DND-41 (cell line): Measurements from ENCODE around the gene GLIS2.

ENCODE experiments used
- ATAC-seq: fragments of 200-7000 bp; cut with Tn5 transposase; 3 replicates; pipeline ENCODE4 v1.9.1; 2021; ENCODE audit warnings: low read depth; ENCODE audit not compliant: insufficient read depth
- DNase-seq: peaks from one replicate; pipeline ENCODE4 v3.0.0-alpha.2; 2020
- H2AFZ ChIP-seq: 2 replicates; pipeline ENCODE4 v1.6.0; 2012; ENCODE audit warnings: low read depth, low read length
- H3K27ac ChIP-seq: 2 replicates; pipeline ENCODE4 v1.5.1; 2012; ENCODE audit warnings: low read length, inconsistent platforms
- H3K27me3 ChIP-seq: fragments of 200-600 bp; sonication (generic); 2 replicates; pipeline ENCODE4 v1.6.0; 2012; ENCODE audit warnings: low read length, mild to moderate bottlenecking, inconsistent platforms; ENCODE audit not compliant: insufficient read depth, poor library complexity
- H3K36me3 ChIP-seq: 2 replicates; pipeline ENCODE4 v1.5.1; 2012; ENCODE audit warnings: low read length, inconsistent platforms; ENCODE audit not compliant: insufficient read depth
- H3K4me1 ChIP-seq: 2 replicates; pipeline ENCODE4 v1.5.1; 2012; ENCODE audit warnings: mild to moderate bottlenecking, low read length; ENCODE audit not compliant: insufficient read depth
- H3K4me2 ChIP-seq: 2 replicates; pipeline ENCODE4 v1.6.0; 2012; ENCODE audit warnings: mild to moderate bottlenecking, moderate library complexity, low read length, inconsistent platforms; ENCODE audit not compliant: insufficient read depth
- H3K4me3 ChIP-seq, 2 experiments: fragments of 200-600 bp in 1 of 2; shearing (Covaris generic) in 1 of 2; 2 replicates each; pipeline ENCODE4 v1.5.1; 2012 to 2016; ENCODE audit warnings: inconsistent platforms in 2 of 2, low read length in 2 of 2, mild to moderate bottlenecking in 2 of 2, low read depth in 1 of 2, moderate library complexity in 1 of 2
- H3K79me2 ChIP-seq: 2 replicates; pipeline ENCODE4 v1.6.0; 2012; ENCODE audit warnings: low read length, inconsistent platforms; ENCODE audit not compliant: insufficient read depth
- H3K9ac ChIP-seq: 2 replicates; pipeline ENCODE4 v1.6.0; 2012; ENCODE audit warnings: low read depth, mild to moderate bottlenecking, inconsistent platforms, low read length, moderate library complexity
- H3K9me3 ChIP-seq: 2 replicates; pipeline ENCODE4 v1.5.1; 2012; ENCODE audit warnings: low read length, moderate library complexity, mild to moderate bottlenecking, inconsistent platforms; ENCODE audit not compliant: insufficient read depth, severe bottlenecking
- H4K20me1 ChIP-seq: 2 replicates; pipeline ENCODE4 v1.6.0; 2012; ENCODE audit warnings: low read length; ENCODE audit not compliant: insufficient read depth
- CTCF ChIP-seq: IDR thresholded peaks from 2 replicates; pipeline ENCODE4 v1.5.1; 2012; ENCODE audit warnings: borderline replicate concordance, low read length, moderate library complexity, mild to moderate bottlenecking; ENCODE audit not compliant: poor library complexity, severe bottlenecking; ENCODE audit errors: extremely low read depth
- EZH2 ChIP-seq: IDR thresholded peaks from 3 replicates; pipeline ENCODE4 v1.6.1; 2012; ENCODE audit warnings: borderline replicate concordance, low read depth, mild to moderate bottlenecking, moderate library complexity, low read length, inconsistent platforms; ENCODE audit not compliant: severe bottlenecking

GLIS2 gene

DNA sequence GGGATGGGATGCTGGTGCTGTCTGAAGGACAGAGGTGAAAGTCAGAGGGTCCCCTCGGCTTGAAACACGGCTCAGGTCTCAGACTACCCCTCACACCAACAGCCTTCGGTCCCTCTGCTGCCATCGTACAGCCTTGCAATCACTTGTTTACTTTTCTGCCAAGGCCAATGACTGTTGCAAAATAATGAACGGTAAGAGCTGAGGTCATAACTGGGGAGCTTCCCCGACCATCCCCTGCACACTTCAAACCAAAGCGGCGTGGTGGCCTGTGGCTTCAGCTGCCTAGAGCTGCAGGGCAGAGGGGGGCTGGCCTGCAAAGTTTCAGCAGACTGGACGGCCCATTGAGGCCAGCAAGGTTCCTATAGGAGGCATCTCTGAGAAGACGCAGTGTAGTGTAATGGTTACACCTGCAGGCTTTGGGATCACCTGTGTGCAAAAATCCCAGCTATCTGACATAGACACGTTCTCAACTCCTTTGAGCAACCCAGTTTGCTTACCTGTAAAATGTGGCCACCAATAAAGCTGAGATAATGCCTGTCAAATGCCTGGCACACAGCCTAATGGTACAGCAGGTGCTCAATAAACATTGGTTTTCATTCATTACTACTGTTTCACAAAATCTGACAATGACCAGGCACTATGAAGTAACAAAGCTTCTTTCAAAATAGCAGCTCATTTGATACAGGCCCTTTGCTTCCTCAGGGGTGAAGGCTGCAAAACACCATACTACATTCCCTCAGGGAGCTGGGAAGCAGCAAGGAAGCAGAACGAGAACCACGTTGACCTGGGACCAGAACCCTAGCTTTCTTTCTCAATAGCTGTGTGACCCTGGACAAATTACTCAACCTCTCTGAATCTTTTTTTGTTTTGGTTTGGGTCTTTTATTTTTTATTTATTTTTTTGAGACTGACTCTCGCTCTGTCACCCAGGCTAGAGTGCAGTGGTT is 30.2 kb downstream of the GLIS2 start:
- H4K20me1 ChIP-seq: peaks cover 63% of the 10 kb centered on the region
- H3K9me3 ChIP-seq: no peaks in the 10 kb centered on the region
- no peaks in the 10 kb centered on the region for H3K27me3 ChIP-seq
- peaks cover 40% of the 10 kb centered on the region for H3K36me3 ChIP-seq
- H3K4me3 ChIP-seq: no peak overlapping the region
- peaks cover 22% of the 10 kb centered on the region for H3K4me1 ChIP-seq
- H3K27ac ChIP-seq: no peak overlapping the region
- no peak for DNase-seq
- H3K4me2 ChIP-seq: no peak overlapping the region
- TF ChIP-seq CTCF (no peak), EZH2 (no peak)
- no peak for ATAC-seq
- no peak overlapping the region for H2AFZ ChIP-seq
- peaks cover 84% of the 10 kb centered on the region for H3K79me2 ChIP-seq
- no peak overlapping the region for H3K9ac ChIP-seq

- DNase-seq (no peak), ATAC-seq (no peak)
- no peak overlapping the region for H3K9ac ChIP-seq
- peaks cover 76% of the 10 kb centered on the region for H3K79me2 ChIP-seq
- H3K4me3 ChIP-seq: no peak overlapping the region
- H3K9me3 ChIP-seq: no peaks in the 10 kb centered on the region
- TF ChIP-seq CTCF: no peak
- no peak for TF ChIP-seq EZH2
- peaks cover 54% of the 10 kb centered on the region for H4K20me1 ChIP-seq
- H3K27me3 ChIP-seq: no peaks in the 10 kb centered on the region
- H2AFZ ChIP-seq: no peak overlapping the region
- no peak overlapping the region for H3K27ac ChIP-seq
- peaks cover 37% of the 10 kb centered on the region for H3K36me3 ChIP-seq
- H3K4me2 ChIP-seq: no peak overlapping the region
- peaks cover 30% of the 10 kb centered on the region for H3K4me1 ChIP-seq
These were observed 31.1 kb downstream of the GLIS2 start for GRCh38 chr16:4347010-4347409.

GRCh38 chr16:4347765-4348509 is 32.1 kb downstream of the GLIS2 start:
- H3K4me1 ChIP-seq: peaks cover 34% of the 10 kb centered on the region
- ATAC-seq (no peak), DNase-seq (no peak)
- TF ChIP-seq EZH2 (no peak), CTCF (no peak)
- no peak overlapping the region for H3K27ac ChIP-seq
- H3K9ac ChIP-seq: no peak overlapping the region
- peaks cover 52% of the 10 kb centered on the region for H4K20me1 ChIP-seq
- peaks cover 74% of the 10 kb centered on the region for H3K79me2 ChIP-seq
- H2AFZ ChIP-seq: no peak overlapping the region
- H3K9me3 ChIP-seq: no peaks in the 10 kb centered on the region
- no peak overlapping the region for H3K4me2 ChIP-seq
- H3K36me3 ChIP-seq: peaks cover 35% of the 10 kb centered on the region
- no peak overlapping the region for H3K4me3 ChIP-seq
- H3K27me3 ChIP-seq: no peaks in the 10 kb centered on the region
